H9 (cell line): ENCODE measurements around the gene NCAM2. TPM values are rescaled to one million over a fixed set of nuclear protein-coding genes. Genes with fewer than 3 reads are reported as not detected.

Source experiments
- DNase-seq: peaks from one replicate; pipeline ENCODE4 v3.0.0-alpha.2; 2017
- H2AFZ ChIP-seq: one replicate; pipeline ENCODE4 v1.6.1; 2013; ENCODE audit warnings: mild to moderate bottlenecking, low read length, control low read depth, moderate library complexity
- H2AK5ac ChIP-seq: 2 replicates; pipeline ENCODE4 v1.6.1; 2013; ENCODE audit warnings: low read length, control low read depth, mixed read lengths; ENCODE audit not compliant: insufficient read length
- H2BK120ac ChIP-seq: one replicate; pipeline ENCODE4 v1.6.1; 2013; ENCODE audit warnings: low read depth, mild to moderate bottlenecking, low read length, control low read depth, inconsistent platforms; ENCODE audit not compliant: poor library complexity, severe bottlenecking
- H2BK12ac ChIP-seq: 2 replicates; pipeline ENCODE4 v1.6.1; 2013; ENCODE audit warnings: low read length, control low read depth, mixed read lengths, low read depth; ENCODE audit not compliant: insufficient read length
- H2BK15ac ChIP-seq: 2 replicates; pipeline ENCODE4 v1.6.1; 2013; ENCODE audit warnings: low read depth, low read length, control low read depth
- H2BK20ac ChIP-seq: one replicate; pipeline ENCODE4 v1.6.1; 2013; ENCODE audit warnings: low read depth, mild to moderate bottlenecking, low read length, control low read depth, inconsistent platforms; ENCODE audit not compliant: poor library complexity, severe bottlenecking
- H2BK5ac ChIP-seq: 2 replicates; pipeline ENCODE4 v1.6.1; 2013; ENCODE audit warnings: low read length, control low read depth, mixed read lengths; ENCODE audit not compliant: insufficient read length
- H3K14ac ChIP-seq: 2 replicates; pipeline ENCODE4 v1.6.1; 2013; ENCODE audit warnings: low read length, control low read depth; ENCODE audit not compliant: insufficient read depth
- H3K18ac ChIP-seq: 2 replicates; pipeline ENCODE4 v1.6.1; 2013; ENCODE audit warnings: low read depth, mild to moderate bottlenecking, mixed read lengths, low read length, control low read depth; ENCODE audit not compliant: insufficient read length
- H3K23ac ChIP-seq: 2 replicates; pipeline ENCODE4 v1.6.1; 2013; ENCODE audit warnings: low read length, control low read depth, mixed read lengths, low read depth; ENCODE audit not compliant: insufficient read length
- H3K23me2 ChIP-seq: 2 replicates; pipeline ENCODE4 v1.6.1; 2013; ENCODE audit warnings: low read depth, mild to moderate bottlenecking, mixed read lengths, low read length, control low read depth; ENCODE audit not compliant: insufficient read length, poor library complexity, severe bottlenecking
- H3K27ac ChIP-seq: 2 replicates; pipeline ENCODE4 v1.5.1; 2013; ENCODE audit warnings: low read length, control low read depth, mixed read lengths, low read depth; ENCODE audit not compliant: insufficient read length
- H3K27me3 ChIP-seq: 2 replicates; pipeline ENCODE4 v1.6.1; 2013; ENCODE audit warnings: low read length, control low read depth, inconsistent platforms; ENCODE audit not compliant: insufficient read depth
- H3K4ac ChIP-seq: 2 replicates; pipeline ENCODE4 v1.6.1; 2013; ENCODE audit warnings: low read depth, mild to moderate bottlenecking, control low read depth, inconsistent platforms, low read length, moderate library complexity
- H3K4me1 ChIP-seq: 2 replicates; pipeline ENCODE4 v1.6.1; 2013; ENCODE audit warnings: low read length, control low read depth, inconsistent platforms; ENCODE audit not compliant: insufficient read depth
- H3K4me2 ChIP-seq: 2 replicates; pipeline ENCODE4 v1.6.1; 2013; ENCODE audit warnings: low read length, control low read depth, mixed read lengths; ENCODE audit not compliant: insufficient read length, insufficient read depth
- H3K56ac ChIP-seq: 2 replicates; pipeline ENCODE4 v1.6.1; 2013; ENCODE audit warnings: low read depth, mild to moderate bottlenecking, mixed read lengths, low read length, control low read depth; ENCODE audit not compliant: insufficient read length
- H3K79me1 ChIP-seq: 2 replicates; pipeline ENCODE4 v1.6.1; 2013; ENCODE audit warnings: low read depth, mild to moderate bottlenecking, moderate library complexity, low read length, control low read depth, inconsistent platforms; ENCODE audit not compliant: insufficient read depth, poor library complexity, severe bottlenecking
- H3K79me2 ChIP-seq: 2 replicates; pipeline ENCODE4 v1.6.1; 2013; ENCODE audit warnings: low read length, control low read depth, inconsistent platforms; ENCODE audit not compliant: insufficient read depth
- H3K9ac ChIP-seq: 2 replicates; pipeline ENCODE4 v1.6.1; 2013; ENCODE audit warnings: low read length, control low read depth, mixed read lengths; ENCODE audit not compliant: insufficient read length; ENCODE audit errors: extremely low read depth
- H3K9me3 ChIP-seq: one replicate; pipeline ENCODE4 v1.6.1; 2013; ENCODE audit warnings: low read depth, low read length, inconsistent platforms; ENCODE audit not compliant: control insufficient read depth
- H3T11ph ChIP-seq: one replicate; pipeline ENCODE4 v1.6.1; 2013; ENCODE audit warnings: mild to moderate bottlenecking, low read length, control low read depth, inconsistent platforms
- H4K20me1 ChIP-seq: one replicate; pipeline ENCODE4 v1.6.1; 2013; ENCODE audit not compliant: control insufficient read depth, insufficient read length, insufficient read depth
- H4K5ac ChIP-seq: 2 replicates; pipeline ENCODE4 v1.6.1; 2013; ENCODE audit warnings: low read depth, mild to moderate bottlenecking, mixed read lengths, low read length, control low read depth; ENCODE audit not compliant: insufficient read length
- H4K8ac ChIP-seq: replicated peaks from 2 replicates; pipeline ENCODE4 v1.6.1; 2013; ENCODE audit warnings: low read length, control low read depth, mixed read lengths, low read depth; ENCODE audit not compliant: insufficient read length
- H4K91ac ChIP-seq: 2 replicates; pipeline ENCODE4 v1.6.1; 2013; ENCODE audit warnings: low read depth, mild to moderate bottlenecking, moderate library complexity, mixed read lengths, low read length, control low read depth; ENCODE audit not compliant: insufficient read length
- H3K27ac Mint-ChIP-seq, 3 experiments: 2 replicates in 2 of 3; 3 replicates in 1 of 3; pipeline ENCODE4 v1.8.0; 2020 to 2021; ENCODE audit warnings: mixed read lengths in 3 of 3, mild to moderate bottlenecking in 1 of 3, moderate library complexity in 1 of 3
- H3K27me3 Mint-ChIP-seq: 2 replicates; pipeline ENCODE4 v1.8.0; 2021; ENCODE audit warnings: low read depth, mild to moderate bottlenecking, moderate library complexity, mixed read lengths
- H3K36me3 Mint-ChIP-seq, 3 experiments: 2 replicates in 2 of 3; 3 replicates in 1 of 3; pipeline ENCODE4 v1.8.0; 2020 to 2021; ENCODE audit warnings: low read depth in 3 of 3, mixed read lengths in 3 of 3; ENCODE audit not compliant: insufficient read depth in 1 of 3
- H3K4me1 Mint-ChIP-seq, 2 experiments: 2 replicates each; pipeline ENCODE4 v1.8.0; 2020; ENCODE audit warnings: mixed read lengths in 2 of 2
- H3K4me3 Mint-ChIP-seq, 2 experiments: 2 replicates in 1 of 2; 3 replicates in 1 of 2; pipeline ENCODE4 v1.8.0; 2020 to 2021; ENCODE audit warnings: mild to moderate bottlenecking in 2 of 2, mixed read lengths in 2 of 2, moderate library complexity in 1 of 2
- H3K9me3 Mint-ChIP-seq, 2 experiments: 2 replicates in 1 of 2; 3 replicates in 1 of 2; pipeline ENCODE4 v1.8.0; 2020; ENCODE audit warnings: mild to moderate bottlenecking in 2 of 2, mixed read lengths in 2 of 2, moderate library complexity in 1 of 2
- CTCF ChIP-seq: fragments of 200-600 bp; sonication (generic); conservative IDR thresholded peaks from 3 replicates; pipeline ENCODE4 v1.8.0; 2021; ENCODE audit warnings: antibody characterized with exemption, mild to moderate bottlenecking
- WGBS: extraction: QIAGEN DNeasy Blood & Tissue Kit; methylation state at CpG from one replicate; pipeline ENCODE4 v1.1.7; 2013; ENCODE audit warnings: missing lambda C conversion rate, low lambda C conversion rate, mixed read lengths; ENCODE audit not compliant: insufficient read length; ENCODE audit errors: extremely low coverage; 5-methylcytosine and 5-hydroxymethylcytosine counted together
- total RNA-seq: library from RNA; stranded (reverse); gene quantifications from 2 replicates; pipeline ENCODE4 v1.2.1, GENCODE V29; 2021

NCAM2 gene
- total RNA-seq, 1 experiment from 2014 or later = 2.2 TPM

GRCh38 chr21:21246007-21246406 lies 247.8 kb downstream of the NCAM2 start:
- no peak overlapping the region for H4K5ac ChIP-seq
- no peaks in the 10 kb centered on the region for H3K23me2 ChIP-seq
- H2BK120ac ChIP-seq = no peak overlapping the region
- no peak overlapping the region for H3K18ac ChIP-seq
- no peaks in the 10 kb centered on the region for H3K9me3 ChIP-seq
- H3K4ac ChIP-seq = no peak overlapping the region
- Mint-ChIP-seq H3K4me3 (no peak overlapping the region), H3K4me1 (no peaks in the 10 kb centered on the region), H3K9me3 (0 out of 5 replicates have a peak, but pooled peaks cover 0 to 2% of the 10 kb centered on the region in 2 experiments), H3K27ac (no peak overlapping the region), H3K36me3 (no peaks in the 10 kb centered on the region; a peak in 1 of 7 replicates), H3K27me3 (no peaks in the 10 kb centered on the region)
- H2BK15ac ChIP-seq = no peak overlapping the region
- no peaks in the 10 kb centered on the region for H3K27me3 ChIP-seq
- WGBS = no CpG with 5 or more reads among the region's 3 CpGs
- H3K14ac ChIP-seq = no peak overlapping the region
- no peak overlapping the region for H3K23ac ChIP-seq
- H4K20me1 ChIP-seq = no peaks in the 10 kb centered on the region
- H4K91ac ChIP-seq = no peak overlapping the region
- H3K4me1 ChIP-seq = no peaks in the 10 kb centered on the region
- no peak overlapping the region for H3K9ac ChIP-seq
- no peaks in the 10 kb centered on the region for H3K79me1 ChIP-seq
- no peak overlapping the region for H2BK20ac ChIP-seq
- no peak overlapping the region for H2AK5ac ChIP-seq
- no peak overlapping the region for H2BK5ac ChIP-seq
- H4K8ac ChIP-seq = no peak overlapping the region
- DNase-seq = no peak
- no peak overlapping the region for H3T11ph ChIP-seq
- no peak overlapping the region for H3K27ac ChIP-seq
- H3K4me2 ChIP-seq = no peak overlapping the region
- no peak overlapping the region for H2BK12ac ChIP-seq
- H3K79me2 ChIP-seq = no peaks in the 10 kb centered on the region
- H2AFZ ChIP-seq = no peak overlapping the region
- no peak for TF ChIP-seq CTCF
- H3K56ac ChIP-seq = no peak overlapping the region
